PC-3 (cell line): ENCODE measurements around the gene TIMM23.
"Not testable (repeated sequence)": the region's sequence is repeated elsewhere in the genome, so short reads cannot be mapped to it uniquely, and the experiment has no call there.

Source experiments
- EZH2 ChIP-seq: fragments of 300-600 bp; sonication (generic); IDR thresholded peaks from one replicate; pipeline ENCODE4 v1.6.1; 2017; ENCODE audit warnings: antibody characterized with exemption, mild to moderate bottlenecking, low read length; ENCODE audit not compliant: unreplicated experiment
- EZH2phosphoT487 ChIP-seq: fragments of 300-600 bp; sonication (generic); IDR thresholded peaks from 2 replicates; pipeline ENCODE4 v1.6.1; 2018; ENCODE audit warnings: mild to moderate bottlenecking, antibody characterized with exemption, low read length, borderline replicate concordance
- TF ChIP-seq, protein P1 (sequence below): fragments of 300-600 bp; sonication (generic); conservative IDR thresholded peaks from 2 replicates; pipeline ENCODE4 v1.5.1; 2017; ENCODE audit warnings: antibody characterized with exemption, low read depth, mild to moderate bottlenecking, low read length

DNA sequence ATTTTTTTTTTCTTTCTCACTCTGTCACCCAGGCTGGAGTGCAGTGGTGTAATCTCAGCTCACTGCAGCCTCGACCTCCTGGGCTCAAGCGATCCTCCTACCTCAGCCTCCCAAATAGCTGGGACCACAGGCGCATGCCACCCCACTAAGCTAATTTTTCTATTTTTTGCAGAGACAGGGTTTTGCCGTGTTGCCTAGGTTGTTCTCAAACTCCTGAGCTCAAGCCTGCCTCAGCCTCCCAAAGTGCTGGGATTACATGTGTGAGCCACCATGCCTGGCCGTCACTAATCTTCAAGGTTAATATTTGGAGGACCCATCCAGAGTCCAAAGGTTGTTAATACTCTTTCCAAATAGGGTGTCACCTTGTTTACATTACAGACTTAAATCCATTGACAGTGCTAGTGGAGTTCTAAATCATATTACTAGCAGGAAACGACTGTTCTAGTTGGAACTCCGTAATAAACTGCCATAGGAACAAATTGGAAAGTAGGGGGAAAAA is 29.9 kb downstream of the TIMM23 start:
- TF ChIP-seq, protein P1, sequence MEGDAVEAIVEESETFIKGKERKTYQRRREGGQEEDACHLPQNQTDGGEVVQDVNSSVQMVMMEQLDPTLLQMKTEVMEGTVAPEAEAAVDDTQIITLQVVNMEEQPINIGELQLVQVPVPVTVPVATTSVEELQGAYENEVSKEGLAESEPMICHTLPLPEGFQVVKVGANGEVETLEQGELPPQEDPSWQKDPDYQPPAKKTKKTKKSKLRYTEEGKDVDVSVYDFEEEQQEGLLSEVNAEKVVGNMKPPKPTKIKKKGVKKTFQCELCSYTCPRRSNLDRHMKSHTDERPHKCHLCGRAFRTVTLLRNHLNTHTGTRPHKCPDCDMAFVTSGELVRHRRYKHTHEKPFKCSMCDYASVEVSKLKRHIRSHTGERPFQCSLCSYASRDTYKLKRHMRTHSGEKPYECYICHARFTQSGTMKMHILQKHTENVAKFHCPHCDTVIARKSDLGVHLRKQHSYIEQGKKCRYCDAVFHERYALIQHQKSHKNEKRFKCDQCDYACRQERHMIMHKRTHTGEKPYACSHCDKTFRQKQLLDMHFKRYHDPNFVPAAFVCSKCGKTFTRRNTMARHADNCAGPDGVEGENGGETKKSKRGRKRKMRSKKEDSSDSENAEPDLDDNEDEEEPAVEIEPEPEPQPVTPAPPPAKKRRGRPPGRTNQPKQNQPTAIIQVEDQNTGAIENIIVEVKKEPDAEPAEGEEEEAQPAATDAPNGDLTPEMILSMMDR: not testable (repeated sequence)
- TF ChIP-seq EZH2, EZH2phosphoT487: not testable (repeated sequence)
